NCI-H460 (cell line): ENCODE data around the gene RRP1B. TPM values are rescaled to one million over a fixed set of nuclear protein-coding genes. Genes with fewer than 3 reads are reported as not detected.
"Not testable (repeated sequence)": the region's sequence is repeated elsewhere in the genome, so short reads cannot be mapped to it uniquely, and the experiment has no call there.

ENCODE experiments used
- DNase-seq: peaks from one replicate; pipeline ENCODE4 v3.0.0-alpha.2; 2016; ENCODE audit warnings: low read depth; ENCODE audit errors: extremely low read depth
- total RNA-seq: library from RNA; depleted of rRNA; stranded (reverse); fragments of >200 nt; shearing (Covaris generic); gene quantifications from 2 replicates; pipeline ENCODE4 v1.2.3, GENCODE V29; 2014

The RRP1B gene
- total RNA-seq, 1 experiment from 2014 or later: 33.1 TPM

DNA sequence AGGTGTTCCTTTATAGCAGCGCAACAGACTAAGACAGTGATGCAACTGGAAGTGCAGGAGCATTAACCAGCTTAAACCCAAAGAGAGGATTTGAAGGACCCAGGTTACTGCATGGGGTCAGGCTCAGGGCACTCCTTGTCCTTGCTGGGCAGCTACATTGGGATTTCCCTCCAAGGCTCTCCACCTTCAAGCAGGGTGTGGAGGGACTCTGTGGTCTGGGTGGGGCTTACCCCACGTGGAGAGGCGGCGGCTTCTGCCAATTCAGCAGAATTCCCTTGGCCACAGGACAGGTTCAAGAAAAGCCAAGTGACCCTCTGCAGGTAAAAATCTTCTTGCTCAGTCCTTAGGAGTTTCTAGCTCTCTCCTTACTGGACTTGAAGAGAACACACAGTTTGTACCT, 6.5 kb downstream of the RRP1B start:
- DNase-seq: no peak

DNA sequence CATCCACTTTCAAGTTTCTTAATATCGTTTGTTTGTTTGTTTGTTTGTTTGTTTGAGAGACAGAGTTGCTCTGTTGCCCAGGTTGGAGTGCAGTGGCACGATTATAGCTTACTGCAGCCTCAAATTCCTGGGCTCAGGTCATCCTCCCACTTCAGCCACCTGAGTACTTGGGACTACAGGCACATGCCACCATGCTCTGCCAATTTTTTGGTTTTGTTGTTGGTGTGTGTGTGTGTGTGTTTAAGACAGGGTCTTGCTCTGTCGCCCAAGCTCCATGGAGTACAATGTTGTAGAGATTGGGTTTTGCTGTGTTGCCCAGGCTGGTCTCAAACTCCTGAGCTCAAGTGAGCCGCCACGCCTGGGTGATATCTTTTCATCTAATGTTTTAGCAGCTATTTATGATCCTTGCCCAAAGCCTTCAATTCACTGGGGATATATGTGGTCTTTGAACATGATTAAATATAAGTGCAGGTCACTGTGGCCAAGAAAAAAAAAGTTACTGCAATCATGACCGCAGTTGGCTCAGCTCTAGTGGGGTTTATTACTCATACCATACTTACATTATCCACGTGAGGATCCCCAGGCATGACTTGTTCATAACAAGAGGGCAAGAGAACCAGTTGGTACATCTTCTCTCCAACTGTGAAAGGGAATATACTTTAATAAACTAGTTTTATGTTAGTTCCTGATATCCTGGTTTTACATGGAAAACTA, 8.0 kb downstream of the RRP1B start:
- DNase-seq: no peak

DNA sequence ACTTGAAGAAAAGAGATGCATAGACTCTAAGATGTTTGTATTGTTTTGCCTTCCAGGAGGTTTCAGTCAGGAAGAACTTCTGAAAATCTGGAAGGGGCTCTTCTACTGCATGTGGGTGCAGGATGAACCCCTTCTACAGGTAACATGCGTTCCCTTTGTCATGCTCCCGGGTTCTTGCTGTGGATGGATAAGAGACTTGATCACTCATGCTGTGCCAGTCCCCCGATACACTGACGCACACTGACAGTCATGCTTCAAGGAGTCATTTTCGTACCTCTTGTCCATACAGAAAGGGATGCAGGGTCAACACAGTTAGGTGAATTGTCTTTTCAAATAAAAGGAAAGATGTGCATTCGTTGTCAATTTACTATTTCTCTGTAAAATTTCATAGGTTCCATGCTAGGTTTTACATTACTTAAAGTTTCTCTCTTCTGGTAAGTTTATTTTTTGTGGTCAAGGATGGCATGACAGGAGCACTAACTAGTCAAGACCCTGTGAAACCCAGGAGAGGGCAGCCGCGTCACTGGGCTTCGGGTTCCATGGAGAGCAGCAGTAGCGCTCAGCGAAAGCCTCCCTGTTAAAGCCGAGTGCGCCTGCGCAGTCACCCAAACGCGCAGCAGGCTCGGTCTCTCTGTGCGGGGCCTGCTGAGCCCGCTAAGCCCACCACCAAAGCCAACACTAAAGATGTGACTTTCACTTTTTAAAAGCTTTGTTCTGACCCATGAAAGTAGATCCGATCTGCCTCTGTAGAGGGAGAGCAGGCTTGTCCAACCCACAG, 10.7 kb downstream of the RRP1B start:
- DNase-seq: no peak

DNA sequence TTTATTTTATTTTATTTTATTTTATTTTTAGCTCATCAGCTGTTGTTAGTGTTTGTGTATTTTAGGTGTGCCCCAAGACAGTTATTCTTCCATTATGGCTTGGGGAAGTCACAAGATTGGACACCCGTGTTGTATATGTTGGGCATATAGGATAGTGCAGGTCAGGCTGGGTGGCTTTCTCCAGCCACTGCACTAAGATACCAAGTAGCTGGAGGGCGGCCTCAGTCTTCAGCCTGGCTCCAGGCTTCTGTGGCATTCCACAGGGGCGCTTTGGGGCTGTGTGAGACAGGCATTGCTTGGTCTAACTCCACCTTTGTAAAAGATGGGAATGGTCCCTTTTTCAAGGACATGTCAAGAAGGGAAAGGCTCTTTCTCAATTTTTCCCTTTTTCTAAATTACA, 16.5 kb downstream of the RRP1B start:
- no peak for DNase-seq

DNA sequence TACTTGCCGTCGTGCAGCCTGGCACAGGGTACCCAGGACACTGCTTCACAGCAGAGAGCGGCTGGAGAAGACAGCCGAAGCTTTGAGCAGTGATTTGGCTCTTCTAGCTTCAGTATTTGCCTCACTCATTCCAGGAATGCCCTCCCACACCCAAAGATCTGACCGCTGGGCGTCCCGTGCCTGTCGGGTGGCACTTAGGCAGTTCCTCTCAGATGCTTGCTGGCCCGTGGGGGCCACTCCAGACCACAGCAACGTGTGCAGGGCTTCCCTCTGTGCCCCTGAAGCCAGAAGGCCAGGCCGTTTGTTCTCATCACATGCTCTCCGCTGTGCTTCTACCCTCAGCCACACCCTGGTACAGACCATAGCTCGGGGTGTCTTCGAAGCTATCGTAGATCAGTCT, 17.0 kb downstream of the RRP1B start:
- no peak for DNase-seq

DNA sequence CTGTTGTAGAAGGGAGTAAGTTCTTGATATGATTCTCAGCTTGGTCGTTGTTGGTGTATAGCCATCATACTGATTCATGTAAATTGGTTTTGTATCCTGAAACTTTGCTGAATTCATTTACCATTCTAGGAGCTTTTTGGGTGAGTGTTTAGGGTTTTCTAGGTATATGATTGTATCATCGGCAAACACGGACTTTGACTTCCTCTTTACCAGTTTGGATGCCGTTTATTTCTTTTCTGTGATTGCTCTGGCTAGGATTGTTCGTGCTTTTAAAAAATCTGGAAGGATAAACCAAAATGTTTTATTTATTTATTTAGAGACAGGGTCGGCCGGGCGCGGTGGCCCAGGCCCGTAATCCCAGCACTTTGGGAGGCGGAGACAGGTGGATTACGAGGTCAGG, 20.6 kb downstream of the RRP1B start:
- no peak for DNase-seq

DNA sequence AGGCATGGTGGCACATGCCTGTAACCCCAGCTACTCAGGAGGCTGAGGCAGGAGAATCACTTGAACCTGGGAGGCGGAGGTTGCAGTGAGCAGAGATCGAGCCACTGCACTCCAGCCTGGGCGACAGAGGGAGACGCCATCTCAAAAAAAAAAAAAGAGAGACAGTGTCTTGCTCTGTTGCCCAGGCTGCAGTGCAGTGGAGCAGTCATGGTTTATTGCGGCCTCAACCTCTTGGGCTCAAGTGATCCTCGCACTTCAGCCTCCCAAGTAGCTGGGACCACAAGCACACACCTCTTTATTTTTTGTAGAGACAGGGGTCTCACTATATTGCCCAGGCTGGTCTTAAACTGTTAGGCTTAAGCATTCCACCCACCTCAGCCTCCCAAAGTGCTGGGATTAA, 21.1 kb downstream of the RRP1B start:
- DNase-seq: not testable (repeated sequence)

DNA sequence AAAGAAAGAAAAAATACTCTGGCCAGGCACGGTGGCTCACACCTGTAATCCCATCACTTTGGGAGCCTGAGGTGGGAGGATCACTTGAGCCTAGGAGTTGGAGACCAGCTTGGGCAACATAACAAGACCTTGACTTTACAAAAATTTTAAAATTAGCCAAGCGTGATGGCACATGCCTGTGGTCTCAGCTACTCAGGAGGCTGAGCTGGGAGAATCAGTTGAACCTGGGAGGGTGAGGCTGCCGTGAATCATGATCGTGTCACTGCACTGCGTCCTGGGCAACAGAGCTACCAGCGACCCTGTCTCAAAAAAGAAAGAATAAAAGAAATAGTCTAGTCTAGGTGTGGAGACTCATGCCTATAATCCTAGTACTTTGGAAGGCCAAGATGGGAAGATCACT, 22.3 kb downstream of the RRP1B start:
- DNase-seq: no peak

DNA sequence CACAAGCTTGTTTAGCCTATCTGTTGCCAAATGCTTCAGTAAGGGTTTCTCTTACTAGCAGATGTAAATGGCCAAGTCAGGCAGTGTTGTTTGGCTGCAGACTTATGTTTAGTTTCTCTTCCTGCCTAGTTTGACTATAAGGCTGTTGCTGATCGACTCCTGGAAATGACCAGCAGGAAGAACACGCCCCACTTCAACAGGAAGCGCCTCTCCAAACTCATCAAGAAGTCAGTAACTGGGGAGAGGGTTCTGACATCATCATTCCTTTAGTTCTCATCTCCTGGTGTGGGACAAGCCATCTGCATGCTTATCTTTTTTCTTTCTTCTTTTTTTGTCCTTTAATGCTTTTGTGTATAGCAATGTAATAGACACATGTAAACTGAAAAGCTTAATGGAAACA, 25.1 kb downstream of the RRP1B start:
- no peak for DNase-seq

DNA sequence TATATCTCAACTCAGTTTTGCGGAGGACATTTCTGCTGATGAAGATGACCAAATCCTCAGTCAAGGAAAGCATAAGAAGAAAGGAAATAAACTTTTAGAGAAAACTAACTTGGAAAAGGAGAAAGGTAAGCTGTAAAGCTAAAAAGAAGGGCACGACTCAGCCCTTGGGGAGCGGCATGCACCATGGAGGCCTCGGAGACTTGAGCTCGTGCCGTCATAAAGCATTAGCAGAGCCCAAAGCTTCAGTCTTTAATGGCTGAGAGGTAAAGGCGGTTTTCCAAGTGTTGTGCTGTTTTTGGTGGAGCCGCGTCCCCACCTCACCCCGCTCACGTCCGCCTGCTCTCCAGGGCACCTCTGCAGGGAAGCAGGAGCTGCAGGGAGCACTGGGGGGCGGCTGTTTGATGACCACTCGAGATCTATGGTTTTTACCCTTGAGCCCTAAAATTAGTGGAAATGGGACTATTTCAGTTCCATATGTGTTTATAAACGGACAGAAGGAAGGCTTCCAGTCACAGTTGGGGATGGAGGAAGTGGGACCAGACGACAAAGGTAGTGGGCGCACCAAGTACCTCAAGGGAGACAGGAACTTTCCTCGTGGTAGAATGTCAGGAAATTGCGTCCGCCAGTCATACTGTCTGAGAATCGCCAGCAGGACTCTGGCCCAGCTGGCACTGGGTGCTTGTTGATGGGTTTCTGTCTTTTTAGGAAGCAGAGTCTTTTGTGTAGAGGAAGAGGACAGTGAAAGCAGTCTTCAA, 27.6 kb downstream of the RRP1B start:
- DNase-seq: no peak

DNA sequence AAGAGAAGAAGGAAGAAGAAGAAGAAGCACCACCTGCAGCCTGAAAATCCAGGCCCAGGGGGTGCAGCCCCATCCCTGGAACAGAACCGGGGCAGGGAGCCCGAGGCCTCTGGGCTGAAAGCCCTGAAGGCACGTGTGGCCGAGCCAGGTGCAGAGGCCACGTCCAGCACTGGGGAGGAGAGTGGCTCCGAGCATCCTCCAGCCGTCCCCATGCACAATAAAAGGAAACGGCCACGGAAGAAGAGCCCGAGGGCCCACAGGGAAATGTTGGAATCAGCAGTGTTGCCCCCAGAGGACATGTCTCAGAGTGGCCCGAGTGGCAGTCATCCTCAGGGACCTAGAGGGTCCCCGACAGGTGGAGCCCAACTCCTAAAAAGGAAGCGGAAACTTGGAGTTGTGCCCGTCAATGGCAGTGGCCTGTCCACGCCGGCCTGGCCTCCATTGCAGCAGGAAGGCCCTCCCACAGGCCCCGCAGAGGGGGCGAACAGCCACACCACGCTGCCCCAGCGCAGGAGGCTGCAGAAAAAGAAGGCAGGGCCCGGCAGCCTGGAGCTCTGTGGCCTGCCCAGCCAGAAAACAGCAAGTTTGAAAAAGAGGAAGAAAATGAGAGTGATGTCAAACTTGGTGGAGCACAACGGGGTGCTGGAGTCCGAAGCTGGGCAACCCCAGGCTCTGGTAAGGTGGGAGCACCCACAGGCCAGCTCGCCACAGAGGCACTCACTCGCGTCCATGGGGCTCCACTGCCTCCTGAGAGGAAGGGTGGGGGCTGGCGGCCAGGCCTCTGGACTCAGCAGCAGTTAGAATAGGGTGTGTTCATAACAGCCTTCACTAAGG, 28.4 kb downstream of the RRP1B start:
- DNase-seq: no peak

DNA sequence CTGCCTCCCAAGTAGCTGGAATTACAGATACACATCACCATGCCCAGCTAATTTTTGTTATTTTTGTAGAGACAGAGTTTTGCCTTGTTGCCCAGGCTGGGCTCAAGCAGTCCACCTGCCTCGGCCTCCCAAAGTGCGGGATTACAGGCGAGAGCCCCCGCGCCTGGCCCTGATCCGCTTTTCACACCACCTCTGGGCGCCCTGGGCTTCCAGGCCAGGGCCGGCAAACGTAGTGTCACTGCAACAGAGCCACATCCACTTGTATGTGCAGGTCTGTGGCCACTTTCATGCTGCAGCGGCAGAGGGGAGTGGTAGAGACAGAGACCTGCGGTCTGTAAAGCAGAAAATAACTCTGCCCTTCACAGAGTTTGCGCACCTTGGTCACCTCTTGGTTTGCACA, 29.5 kb downstream of the RRP1B start:
- no peak for DNase-seq

DNA sequence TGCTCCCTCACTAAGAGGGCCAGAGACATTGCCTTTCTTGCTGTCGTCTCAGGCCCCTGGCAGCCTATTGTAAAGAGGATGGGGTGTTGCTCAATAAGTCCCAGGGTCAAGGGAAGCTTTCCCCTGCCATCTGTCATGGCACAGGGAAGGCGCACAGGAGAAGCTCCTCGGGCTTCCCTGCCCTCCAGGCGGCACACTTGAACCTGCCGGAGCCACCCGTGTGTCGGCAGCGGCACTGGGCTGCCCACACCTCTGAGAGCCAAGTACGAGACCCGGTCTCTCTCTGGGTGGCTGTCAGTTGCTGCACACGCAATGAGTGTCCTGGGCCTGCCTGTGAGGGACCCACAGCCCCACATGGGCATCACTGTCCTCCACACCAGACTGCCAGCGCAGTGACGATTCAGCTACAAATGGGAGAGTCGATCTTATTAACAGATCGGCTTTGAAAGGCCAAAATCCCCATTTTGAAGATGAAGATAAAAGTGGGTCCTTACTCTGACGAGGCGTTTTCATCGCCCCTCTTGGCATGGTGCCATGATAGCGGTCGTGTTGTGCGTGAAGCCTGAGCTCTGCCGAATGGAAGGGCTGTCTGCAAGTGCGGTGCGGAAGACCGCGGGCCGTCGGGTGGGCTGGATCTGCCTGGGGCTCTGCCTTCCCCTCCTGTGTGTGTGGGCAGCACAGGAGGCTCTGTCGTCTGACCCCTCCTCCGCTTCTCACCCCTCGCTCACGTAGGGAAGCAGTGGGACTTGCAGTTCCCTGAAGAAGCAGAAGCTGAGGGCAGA, 30.4 kb downstream of the RRP1B start:
- DNase-seq: no peak

DNA sequence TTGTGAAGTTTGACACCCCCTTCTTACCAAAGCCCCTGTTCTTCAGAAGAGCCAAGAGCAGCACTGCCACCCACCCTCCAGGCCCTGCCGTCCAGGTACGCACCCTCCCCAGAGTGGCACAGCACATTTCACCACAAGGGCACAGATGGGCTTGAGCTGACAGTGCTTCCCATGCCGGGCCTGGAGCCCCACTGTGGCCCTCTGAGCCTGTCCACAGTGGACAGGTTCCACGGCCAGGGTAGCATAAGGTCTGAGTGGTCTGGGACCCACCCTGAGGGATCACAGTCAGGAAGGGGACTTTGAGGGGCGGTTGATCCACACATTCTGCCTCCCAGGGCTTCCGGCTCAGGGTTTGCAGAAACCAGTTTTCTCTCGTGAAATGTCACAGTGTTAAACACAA, 31.0 kb downstream of the RRP1B start:
- no peak for DNase-seq

DNA sequence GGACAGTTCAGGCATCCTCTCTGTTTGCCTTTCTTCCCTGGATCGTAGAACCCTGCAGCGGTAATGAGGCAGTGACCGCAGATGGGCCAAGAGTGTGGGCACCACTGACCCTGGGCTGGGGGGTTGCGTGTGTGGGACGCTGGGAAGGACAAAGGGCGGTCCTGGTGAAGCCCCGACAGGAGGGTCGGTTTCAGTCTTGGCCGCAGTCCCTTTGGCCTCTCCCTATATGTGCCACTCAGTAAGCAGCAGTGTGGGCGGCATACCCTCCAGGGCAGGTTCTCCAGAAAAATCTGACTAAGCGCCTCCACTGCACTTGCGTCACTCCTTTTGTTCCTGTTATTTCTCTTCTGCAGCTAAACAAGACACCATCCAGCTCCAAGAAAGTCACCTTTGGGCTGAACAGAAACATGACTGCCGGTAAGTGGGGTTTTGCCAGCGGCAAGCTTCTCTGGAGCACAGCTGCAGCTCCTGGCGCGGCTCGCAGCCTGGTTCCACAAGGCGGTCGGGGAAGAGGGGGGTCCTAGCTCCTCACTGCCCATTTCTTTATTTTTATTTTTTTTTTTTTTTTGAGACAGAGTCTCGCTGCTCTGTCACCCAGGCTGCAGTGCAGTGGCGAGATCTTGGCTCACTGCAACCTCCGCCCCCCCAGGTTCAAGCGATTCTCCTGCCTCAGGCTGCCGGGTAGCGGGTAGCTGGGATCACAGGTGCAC, 31.9 kb downstream of the RRP1B start:
- no peak for DNase-seq

DNA sequence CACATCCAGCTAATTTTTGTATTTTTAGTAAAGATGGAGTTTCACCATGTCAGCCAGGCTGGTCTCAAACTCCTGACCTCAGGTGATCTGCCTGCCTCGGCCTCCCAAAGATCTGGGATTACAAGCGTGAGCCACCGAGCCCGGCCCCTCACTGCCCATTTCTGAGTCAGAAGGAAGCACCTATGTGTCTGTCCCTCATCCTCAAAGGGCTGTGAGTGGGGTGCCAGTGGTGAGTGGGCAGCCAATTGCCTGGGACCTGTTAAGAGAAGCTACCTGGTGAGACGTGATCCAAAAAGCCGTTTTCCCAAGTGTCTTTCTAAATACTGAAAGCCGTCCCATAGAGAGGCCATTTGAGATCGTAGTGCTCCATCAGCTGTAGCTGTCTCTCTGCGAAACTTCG, 32.4 kb downstream of the RRP1B start:
- DNase-seq: no peak

DNA sequence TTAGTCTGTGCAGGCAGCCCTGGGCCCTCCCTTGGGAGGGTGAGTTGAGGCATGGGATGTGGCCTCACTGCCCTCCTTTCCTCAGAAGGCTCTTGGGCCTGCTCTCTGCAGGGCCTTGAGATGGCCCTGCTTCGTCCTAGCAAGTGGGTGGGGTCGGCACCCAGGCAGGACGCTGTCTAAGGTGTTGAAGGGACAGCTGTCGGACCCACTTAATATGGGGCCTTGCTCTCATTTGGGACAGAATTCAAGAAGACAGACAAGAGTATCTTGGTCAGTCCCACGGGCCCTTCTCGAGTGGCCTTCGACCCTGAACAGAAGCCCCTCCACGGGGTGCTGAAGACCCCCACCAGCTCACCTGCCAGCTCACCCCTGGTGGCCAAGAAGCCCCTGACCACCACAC, 33.6 kb downstream of the RRP1B start:
- DNase-seq: no peak

DNA sequence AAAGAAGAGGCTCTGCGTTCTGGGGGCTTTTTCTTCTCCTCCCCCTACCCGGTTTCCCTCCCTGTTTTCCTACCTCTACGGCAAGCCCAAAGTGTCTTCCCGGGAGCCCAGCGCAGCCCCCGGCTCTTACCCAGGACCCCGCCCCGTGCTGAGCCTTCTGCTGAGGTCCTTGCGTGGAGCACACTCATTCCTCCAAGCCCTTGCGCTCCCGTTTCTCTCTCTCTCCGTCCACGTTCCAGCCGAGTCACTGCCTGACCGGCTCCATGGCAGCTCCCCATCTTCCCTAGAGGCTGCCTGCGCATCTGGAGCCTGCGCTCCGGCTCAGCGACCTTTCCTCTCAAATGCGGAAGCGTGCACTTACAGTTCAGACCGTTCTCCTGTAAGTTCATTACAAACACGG, 34.6 kb downstream of the RRP1B start:
- DNase-seq: no peak

DNA sequence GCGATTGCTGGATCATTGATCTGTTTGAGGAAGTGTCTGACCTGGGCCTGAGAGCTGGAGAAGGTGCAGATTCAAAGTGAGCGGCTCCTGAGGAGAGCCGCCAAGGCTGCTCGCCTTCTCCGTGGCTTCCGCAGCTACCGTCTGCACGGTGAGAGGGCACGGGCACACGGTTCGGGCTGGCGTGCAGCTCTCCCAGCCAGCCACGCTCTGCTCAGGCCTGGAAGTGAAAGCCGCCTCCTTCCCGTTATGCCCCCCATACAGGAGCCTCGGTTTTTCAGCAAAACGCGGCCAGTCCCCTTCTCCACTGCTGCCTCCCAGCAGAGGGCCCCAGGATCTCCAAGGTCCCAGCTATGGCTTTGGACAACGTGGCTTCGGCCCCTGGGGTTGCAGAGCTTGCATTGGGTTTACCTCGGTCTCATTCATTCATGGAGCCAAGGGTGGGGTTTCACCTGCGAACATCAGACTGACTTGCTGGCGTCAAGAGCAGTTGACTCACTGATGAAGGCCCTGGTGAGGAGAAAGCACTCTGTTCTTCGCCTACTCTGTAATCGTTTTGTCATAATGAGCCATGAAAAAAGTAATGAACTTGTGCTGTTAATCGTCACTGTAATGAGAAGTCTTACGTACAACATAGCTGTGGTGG, 35.2 kb downstream of the RRP1B start:
- DNase-seq: no peak
